Heart right ventricle (tissue), 16 donors: ENCODE data around the gene NUB1. TPM values are rescaled to one million over a fixed set of nuclear protein-coding genes. Genes with fewer than 3 reads are reported as not detected.

ENCODE experiments used
- ATAC-seq, 8 donors: fragments of 200-7000 bp; cut with Tn5 transposase; one replicate each; pipeline ENCODE4 v1.9.1; 2020; ENCODE audit warnings: mild to moderate bottlenecking in 8 of 8, moderate library complexity in 8 of 8, moderate number of reproducible peaks in 1 of 8
- DNase-seq, 2 donors: peaks; one replicate each; pipeline ENCODE4 v3.0.0-alpha.2; 2020
- H3K27ac ChIP-seq, 10 donors: fragments of 200-600 bp; sonication (generic) in 2 of 10; one replicate each; pipeline versions ENCODE4 v1.5.0 to v1.8.0; 2020 to 2022; ENCODE audit warnings: mild to moderate bottlenecking in 3 of 10
- H3K27me3 ChIP-seq, 7 donors: fragments of 200-600 bp; one replicate each; pipeline ENCODE4 v1.8.0; 2021 to 2022; ENCODE audit warnings: mild to moderate bottlenecking in 2 of 7
- H3K36me3 ChIP-seq, 9 donors: fragments of 200-600 bp; sonication (generic) in 1 of 9; one replicate each; pipeline versions ENCODE4 v1.5.0 to v1.8.0; 2020 to 2022; ENCODE audit warnings: mild to moderate bottlenecking in 2 of 9
- H3K4me1 ChIP-seq, 9 donors: fragments of 200-600 bp; sonication (generic) in 1 of 9; one replicate each; pipeline versions ENCODE4 v1.5.0 to v1.8.0; 2020 to 2022; ENCODE audit warnings: mild to moderate bottlenecking in 4 of 9
- H3K4me3 ChIP-seq, 10 donors: fragments of 200-600 bp; sonication (generic) in 2 of 10; one replicate each; pipeline versions ENCODE4 v1.5.0 to v1.8.0; 2020 to 2022; ENCODE audit warnings: mild to moderate bottlenecking in 7 of 10, moderate library complexity in 2 of 10
- H3K9me3 ChIP-seq, 11 donors: fragments of 200-600 bp in 10 of 11; sonication (generic) in 2 of 11; one replicate each; pipeline versions ENCODE4 v1.5.0 to v1.8.0; 2013 to 2022; ENCODE audit warnings: mild to moderate bottlenecking in 2 of 11, control low read depth in 1 of 11, moderate library complexity in 1 of 11
- WGBS, 2 donors: extraction: QIAGEN DNeasy Blood & Tissue Kit; methylation state at CpG; one replicate each; pipeline ENCODE4 v1.1.7; 2013; ENCODE audit warnings: inconsistent platforms in 1 of 2; 5-methylcytosine and 5-hydroxymethylcytosine counted together
- intact Hi-C, 10 donors: fragments of 100-400 bp; cut with DNase I; formaldehyde crosslinking; loops; one replicate each; pipeline versions ENCODE4 v1.11.1 to v1.14.2; 2022
- polyA plus RNA-seq, 2 donors: library from polyadenylated mRNA; stranded (reverse); fragments of 200-250 nt; gene quantifications; one replicate each; pipeline ENCODE4 v1.2.3, GENCODE V29; 2013
- total RNA-seq, 10 donors: library from RNA; stranded (reverse); fragmentation: NEBNext Ultra II Directional in 3 of 10; extraction: Animal tissue kit (Norgen Biotek cat#: 25700) in 3 of 10; gene quantifications; one replicate each; pipeline versions ENCODE4 v1.2.1 to v1.2.4, GENCODE V29; 2021 to 2023
- TF ChIP-seq, protein P1 (sequence below), 9 donors: fragments of 200-600 bp; sonication (generic) in 2 of 9; IDR thresholded peaks; one replicate each; pipeline versions ENCODE4 v1.5.0 to v1.8.0; 2021 to 2022; ENCODE audit warnings: antibody characterized with exemption in 9 of 9, mild to moderate bottlenecking in 5 of 9, moderate library complexity in 1 of 9
- donor health status: Arrhythmogenic right ventricular cardiomyopathy.
- donor health status: ischemic (EF 13 %, LVEDD 7.1; RV severe dilation, severe dysfunction).
- donor health status: healthy with polysubstance abuse.
- donor health status: DM: no; HTN: yes; CAD: no.
- donor health status: DM: no; HTN: no; CAD: no.
- donor health status: ischemic (EF 25% LVEDD 6.9; RV normal size, moderate dysfunction).
- donor health status: ischemic (EF 25% LVEDD 5.7; RV mildly dilated, moderate dysfunction).
- donor health status: healthy.
- donor health status: DM: yes; HTN: yes; CAD: no.
- donor health status: Ischemic cardiomyopathy.
- donor health status: ischemic (EF 35%, LVEDD 5.7; RV mildly dilated, moderate dysfunction).
- donor health status: nonischemic (EF 11% LVEDD 7.7; RV severe dilation, severe dysfunction).
- donor health status: DM: yes; HTN: yes; CAD: no.
- donor health status: PGD.
- donor health status: ischemic (EF 29% LVEDD 5.4; RV normal size, mild dysfunction).
- donor health status: nonischemic (EF 23%, LVEDD 6.1; RV moderate dilation, normal function).

The NUB1 gene
- total and polyA plus RNA-seq, 12 donors: 22.6 to 53.0 (median 41.6) TPM

- WGBS, 2 donors: 66 to 67% methylated on average over 5 of the region's 5 CpGs
- peaks cover 0 to 50% (median 24%) of the 10 kb centered on the region in 9 donors for H3K4me1 ChIP-seq
- peak overlapping the region in 9 of 10 donors; percentile 47 to 90 (median 71) for H3K27ac ChIP-seq
- H3K36me3 ChIP-seq: peaks cover 0 to 97% (median 57%) of the 10 kb centered on the region in 9 donors
- DNase-seq (no peak), ATAC-seq (peak in 7 of 8 donors; percentile 32 to 65 (median 53))
- peak overlapping the region in 6 of 10 donors; percentile 30 to 50 (median 42) for H3K4me3 ChIP-seq
- no peaks in the 10 kb centered on the region for H3K9me3 ChIP-seq
- H3K27me3 ChIP-seq: no peaks in the 10 kb centered on the region
- TF ChIP-seq, protein P1, sequence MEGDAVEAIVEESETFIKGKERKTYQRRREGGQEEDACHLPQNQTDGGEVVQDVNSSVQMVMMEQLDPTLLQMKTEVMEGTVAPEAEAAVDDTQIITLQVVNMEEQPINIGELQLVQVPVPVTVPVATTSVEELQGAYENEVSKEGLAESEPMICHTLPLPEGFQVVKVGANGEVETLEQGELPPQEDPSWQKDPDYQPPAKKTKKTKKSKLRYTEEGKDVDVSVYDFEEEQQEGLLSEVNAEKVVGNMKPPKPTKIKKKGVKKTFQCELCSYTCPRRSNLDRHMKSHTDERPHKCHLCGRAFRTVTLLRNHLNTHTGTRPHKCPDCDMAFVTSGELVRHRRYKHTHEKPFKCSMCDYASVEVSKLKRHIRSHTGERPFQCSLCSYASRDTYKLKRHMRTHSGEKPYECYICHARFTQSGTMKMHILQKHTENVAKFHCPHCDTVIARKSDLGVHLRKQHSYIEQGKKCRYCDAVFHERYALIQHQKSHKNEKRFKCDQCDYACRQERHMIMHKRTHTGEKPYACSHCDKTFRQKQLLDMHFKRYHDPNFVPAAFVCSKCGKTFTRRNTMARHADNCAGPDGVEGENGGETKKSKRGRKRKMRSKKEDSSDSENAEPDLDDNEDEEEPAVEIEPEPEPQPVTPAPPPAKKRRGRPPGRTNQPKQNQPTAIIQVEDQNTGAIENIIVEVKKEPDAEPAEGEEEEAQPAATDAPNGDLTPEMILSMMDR (IDR thresholded peaks at IDR 0.05): no peak
- intact Hi-C loops: no loop called here
Measured at GRCh38 chr7:151349507-151349853, 7.9 kb downstream of the NUB1 start.

DNA sequence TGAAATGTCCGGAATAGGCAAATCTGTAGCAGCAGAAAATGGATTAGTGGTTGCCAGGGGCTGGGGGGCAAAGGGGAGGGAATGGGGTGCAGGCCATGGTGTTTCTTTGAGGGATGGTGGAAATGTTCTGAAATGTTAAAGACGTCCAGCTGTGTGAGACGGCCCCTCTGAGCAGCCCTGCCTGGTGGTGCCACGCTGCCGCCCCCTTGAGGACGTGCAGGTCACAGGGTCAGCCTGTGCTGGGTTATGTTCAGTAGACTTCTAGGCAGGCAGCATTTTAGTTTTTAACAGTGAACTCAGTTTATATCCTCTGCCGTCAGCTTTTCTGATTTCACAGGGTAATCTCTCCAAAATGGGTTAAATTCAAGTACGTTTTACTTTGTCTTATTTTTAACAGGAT is 9.4 kb downstream of the NUB1 start:
- WGBS, 2 donors: 69 to 70% methylated on average over 8 of the region's 8 CpGs
- DNase-seq: no peak
- peaks cover 0 to 98% (median 62%) of the 10 kb centered on the region in 9 donors for H3K36me3 ChIP-seq
- ATAC-seq: peak in 1 of 8 donors; percentile 35
- TF ChIP-seq, protein P1 (IDR thresholded peaks at IDR 0.05): peak in 2 of 9 donors; percentile 8 to 31
- no peaks in the 10 kb centered on the region for H3K9me3 ChIP-seq
- H3K27ac ChIP-seq: peak overlapping the region in 1 of 10 donors; percentile 90
- H3K4me1 ChIP-seq: peaks cover 0 to 44% (median 20%) of the 10 kb centered on the region in 9 donors
- no peak overlapping the region for H3K4me3 ChIP-seq
- intact Hi-C loops: loop anchor here in 4 of 10 donors (2.0 to 5.0 kb wide), 3 partner anchors 34 to 39 kb away; no protein-coding TSS in a partner anchor
- H3K27me3 ChIP-seq: no peaks in the 10 kb centered on the region

GRCh38 chr7:151351967-151352366 is 10.4 kb downstream of the NUB1 start:
- Histone ChIP-seq H3K4me3 (no peak overlapping the region), H3K27ac (peak overlapping the region in 1 of 10 donors; percentile 90), H3K9me3 (no peaks in the 10 kb centered on the region), H3K36me3 (peaks cover 0 to 98% (median 62%) of the 10 kb centered on the region in 9 donors), H3K27me3 (no peaks in the 10 kb centered on the region), H3K4me1 (peaks cover 0 to 35% (median 12%) of the 10 kb centered on the region in 9 donors)
- DNase-seq (no peak), ATAC-seq (no peak)
- TF ChIP-seq, protein P1 (IDR thresholded peaks at IDR 0.05): no peak
- WGBS, 2 donors: 81 to 84% methylated on average over 6 of the region's 6 CpGs
- intact Hi-C loops: loop anchor here in 4 of 10 donors (2.0 to 5.0 kb wide), 3 partner anchors 35 to 40 kb away; no protein-coding TSS in a partner anchor

GRCh38 chr7:151352512-151352911 is 10.9 kb downstream of the NUB1 start:
- peaks cover 0 to 32% (median 12%) of the 10 kb centered on the region in 9 donors for H3K4me1 ChIP-seq
- H3K36me3 ChIP-seq: peaks cover 0 to 98% (median 63%) of the 10 kb centered on the region in 9 donors
- intact Hi-C loops: loop anchor here in 2 of 10 donors (5.0 kb wide), 2 partner anchors 35 to 40 kb away; no protein-coding TSS in a partner anchor
- H3K9me3 ChIP-seq: no peaks in the 10 kb centered on the region
- no peaks in the 10 kb centered on the region for H3K27me3 ChIP-seq
- WGBS, 2 donors: 77 to 88% methylated on average over 5 of the region's 5 CpGs
- DNase-seq (no peak), ATAC-seq (no peak)
- TF ChIP-seq, protein P1 (IDR thresholded peaks at IDR 0.05): no peak
- H3K4me3 ChIP-seq: no peak overlapping the region
- peak overlapping the region in 1 of 10 donors; percentile 90 for H3K27ac ChIP-seq
